GM13976 (cell line): ENCODE results near the gene PRSS53.

Experiments
- DNase-seq: peaks from one replicate; pipeline ENCODE4 v3.0.0; 2012; ENCODE audit warnings: low spot score
- CTCF ChIP-seq: IDR thresholded peaks from 2 replicates; pipeline ENCODE4 v1.5.1; 2012; ENCODE audit warnings: borderline replicate concordance, mild to moderate bottlenecking; ENCODE audit not compliant: insufficient read depth; ENCODE audit errors: extremely low read depth, missing control alignments, control extremely low read depth
- in situ Hi-C: fragments of 300-500 bp; cut with MboI; formaldehyde crosslinking; loops from one replicate; pipeline ENCODE4 v1.12.0; 2022; ENCODE audit warnings: low sequenced_read_pairs, mixed read lengths, inconsistent platforms; ENCODE audit not compliant: unreplicated experiment

Gene PRSS53

GRCh38 chr16:31063843-31064611, 24.7 kb downstream of the PRSS53 start:
- in situ Hi-C loops, result no loop called here
- no peak for DNase-seq
- no peak for TF ChIP-seq CTCF

- in situ Hi-C loops, result no loop called here
- no peak for TF ChIP-seq CTCF
- DNase-seq, result no peak
Observed at GRCh38 chr16:31063495-31063842, 25.3 kb downstream of the PRSS53 start.

GRCh38 chr16:31061813-31062440, 26.8 kb downstream of the PRSS53 start:
- in situ Hi-C loops, result no loop called here
- DNase-seq, result no peak
- TF ChIP-seq CTCF, result no peak

- no peak for DNase-seq
- TF ChIP-seq CTCF, result no peak
- in situ Hi-C loops, result no loop called here
Observed at GRCh38 chr16:31061126-31061812, 27.5 kb downstream of the PRSS53 start.

GRCh38 chr16:31055613-31056012, 33.1 kb downstream of the PRSS53 start:
- in situ Hi-C loops, result no loop called here
- DNase-seq, result no peak
- no peak for TF ChIP-seq CTCF

GRCh38 chr16:31052114-31052513, 36.6 kb downstream of the PRSS53 start:
- DNase-seq, result no peak
- in situ Hi-C loops, result no loop called here

More at GRCh38 chr16:31052114-31052513, 36.6 kb downstream of the PRSS53 start:
- no peak for TF ChIP-seq CTCF
